Measurements from ENCODE around the gene ZNF324B. TPM values are rescaled to one million over a fixed set of nuclear protein-coding genes. Genes with fewer than 3 reads are reported as not detected.
"Not testable (repeated sequence)": the region's sequence is repeated elsewhere in the genome, so short reads cannot be mapped to it uniquely, and the experiment has no call there.

Gene ZNF324B
- 7.8 and 8.6 TPM in 2 replicates for total RNA-seq (2014; rRNA removed)
- polyA plus RNA-seq (2012), result 3.6 TPM

DNA sequence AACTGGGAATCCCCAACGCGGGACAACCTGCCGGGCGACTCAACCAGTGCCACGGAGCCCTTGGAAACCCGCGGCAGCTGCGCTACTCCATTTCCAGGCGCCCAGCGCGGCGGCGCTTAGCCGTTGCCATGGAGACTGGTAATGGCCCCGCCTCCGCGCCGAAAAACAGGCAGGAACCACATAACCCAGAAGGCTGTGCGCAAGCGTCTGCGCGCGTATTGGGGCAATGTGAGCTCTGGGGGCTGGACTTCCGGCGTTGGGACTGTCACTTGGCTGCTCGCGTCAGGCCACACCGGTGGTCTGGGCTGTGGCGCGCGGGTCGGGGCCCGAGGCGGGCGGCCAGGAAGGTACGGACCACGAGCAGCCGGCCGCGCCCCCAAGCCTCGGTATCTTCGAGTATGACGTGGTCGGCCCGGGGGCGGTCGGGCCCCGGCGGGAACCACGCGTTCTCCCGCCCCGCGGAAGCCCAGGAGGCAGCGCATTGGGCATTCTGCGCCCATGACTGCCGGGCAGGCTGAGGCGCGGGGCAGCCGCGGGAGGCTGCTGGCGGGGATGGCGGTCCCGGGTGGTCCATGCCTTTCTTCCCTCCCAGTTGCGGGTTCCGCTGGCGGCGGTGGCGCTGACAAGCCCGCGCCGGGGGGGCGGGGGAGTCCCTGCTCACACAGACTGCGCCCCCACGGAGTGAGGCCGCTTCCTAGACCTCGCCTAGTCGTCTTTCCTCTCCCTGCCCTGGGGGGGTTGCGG is at the start of gene ZNF324B:
Gene ZNF324B (plus strand): TSS at position 265 of the 744 bp plus-strand sequence. CDS start 2,080 bp downstream, outside the sequence.
- peak; percentile 95 for DNase-seq (ENCODE audit: low read depth)

DNA sequence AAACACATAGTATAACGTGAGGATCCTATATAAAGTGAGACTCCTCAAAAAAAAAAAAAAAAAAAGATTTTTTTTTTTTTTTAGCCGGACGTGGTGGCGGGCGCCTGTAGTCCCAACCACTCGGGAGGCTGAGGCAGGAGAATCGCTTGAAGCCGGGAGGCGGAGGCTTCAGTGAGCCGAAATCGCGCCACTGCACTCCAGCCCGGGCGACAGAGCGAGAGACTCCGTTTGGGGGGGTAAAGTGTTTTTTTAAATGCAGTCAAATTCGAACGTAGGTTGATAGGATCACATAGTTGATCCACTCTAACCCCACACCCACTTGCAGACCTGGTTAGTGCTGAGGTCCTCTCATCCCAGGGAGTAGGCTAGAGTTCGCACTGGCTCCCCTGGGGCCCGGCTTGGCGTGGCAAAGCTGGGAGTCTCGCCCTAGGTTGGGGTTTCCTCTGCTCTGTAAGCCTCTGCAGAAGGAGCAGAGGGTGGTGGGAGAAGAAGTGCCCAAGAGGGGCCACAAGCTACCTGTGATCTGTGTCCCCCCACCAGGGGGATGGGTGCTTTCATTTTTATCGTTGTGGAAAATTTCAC is 49.5 kb upstream of the ZNF324B start:
- DNase-seq (ENCODE audit: low read depth), result no peak

GRCh38 chr19:58403920-58404478 is 47.4 kb upstream of the ZNF324B start:
- not testable (repeated sequence) for DNase-seq (ENCODE audit: low read depth)

GRCh38 chr19:58406818-58407657 is 44.4 kb upstream of the ZNF324B start:
- DNase-seq (ENCODE audit: low read depth), result no peak

- DNase-seq (ENCODE audit: low read depth), result no peak
Observed at GRCh38 chr19:58407658-58408151, 43.7 kb upstream of the ZNF324B start.

DNA sequence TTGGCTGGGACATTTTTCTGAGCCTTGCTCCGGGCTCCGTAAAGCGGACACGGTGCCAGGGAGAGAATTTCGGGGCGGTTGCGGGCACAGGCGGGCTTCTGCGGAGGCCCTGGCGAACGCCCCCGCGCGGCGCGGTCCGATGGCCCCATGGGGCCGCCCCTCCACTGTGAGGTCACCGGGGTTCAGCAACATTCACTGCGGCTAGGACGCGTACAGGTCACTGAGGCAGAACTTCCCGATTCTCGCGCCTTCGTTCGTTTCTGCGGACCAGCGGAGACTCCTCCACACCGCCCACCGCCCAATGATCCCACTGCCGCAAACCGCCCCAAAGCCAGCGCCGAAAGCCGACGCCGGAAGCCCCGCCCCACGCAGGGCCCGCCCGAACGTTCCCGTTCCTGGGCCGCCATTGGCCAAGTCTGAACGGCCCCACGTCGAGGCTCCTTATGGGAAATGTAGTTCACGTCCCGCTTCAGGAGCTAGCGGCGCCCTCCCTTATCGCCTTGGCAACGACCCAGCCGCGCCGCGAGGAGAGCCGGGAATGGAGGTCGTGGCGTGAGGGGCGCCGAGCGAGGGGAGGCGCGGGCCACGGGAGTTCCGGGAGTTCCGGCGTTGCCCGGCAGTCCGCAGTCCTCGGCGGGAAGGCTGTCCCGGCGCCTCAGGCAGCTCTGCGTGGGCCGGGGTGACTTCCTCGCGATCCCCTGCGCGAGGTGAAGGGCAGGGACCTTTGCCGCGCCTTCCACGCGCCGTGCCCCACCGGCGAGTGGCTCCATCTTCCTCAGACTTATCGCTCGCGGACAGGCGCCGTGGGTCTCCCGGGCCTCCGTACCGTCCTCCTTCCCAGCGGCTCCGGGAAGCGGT is 43.0 kb upstream of the ZNF324B start, which contains the start of gene ZNF584:
Gene ZNF584 (plus strand): TSS at position 498 of the 858 bp plus-strand sequence. CDS start 499 bp downstream, outside the sequence.
- DNase-seq (ENCODE audit: low read depth), result peak; percentile 92

- peak; percentile 36 for DNase-seq (ENCODE audit: low read depth)
Observed at GRCh38 chr19:58409010-58409790, 42.2 kb upstream of the ZNF324B start.

GRCh38 chr19:58416604-58417003 is 34.8 kb upstream of the ZNF324B start:
- DNase-seq (ENCODE audit: low read depth), result no peak

GRCh38 chr19:58417071-58417470 is 34.4 kb upstream of the ZNF324B start:
- no peak for DNase-seq (ENCODE audit: low read depth)

DNA sequence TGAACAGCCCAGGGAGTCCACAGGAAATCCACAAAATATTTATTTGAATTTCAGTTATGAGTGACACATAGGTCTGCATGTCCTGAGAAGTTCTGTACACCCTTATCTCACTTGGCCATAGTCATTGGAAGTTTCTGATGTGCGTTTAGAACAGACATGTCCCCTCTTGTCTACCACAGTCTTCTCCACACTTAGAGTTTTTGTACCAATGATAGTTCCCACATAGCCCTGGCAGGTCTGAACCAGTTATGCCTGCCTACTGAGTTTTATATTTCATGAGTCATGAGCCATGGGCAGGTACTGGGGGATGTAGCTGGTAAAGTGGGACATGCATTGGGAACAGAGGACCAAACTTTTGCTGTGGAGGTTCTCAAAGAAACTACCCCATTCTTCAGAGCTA is 22.8 kb upstream of the ZNF324B start:
- no peak for DNase-seq (ENCODE audit: low read depth)

DNA sequence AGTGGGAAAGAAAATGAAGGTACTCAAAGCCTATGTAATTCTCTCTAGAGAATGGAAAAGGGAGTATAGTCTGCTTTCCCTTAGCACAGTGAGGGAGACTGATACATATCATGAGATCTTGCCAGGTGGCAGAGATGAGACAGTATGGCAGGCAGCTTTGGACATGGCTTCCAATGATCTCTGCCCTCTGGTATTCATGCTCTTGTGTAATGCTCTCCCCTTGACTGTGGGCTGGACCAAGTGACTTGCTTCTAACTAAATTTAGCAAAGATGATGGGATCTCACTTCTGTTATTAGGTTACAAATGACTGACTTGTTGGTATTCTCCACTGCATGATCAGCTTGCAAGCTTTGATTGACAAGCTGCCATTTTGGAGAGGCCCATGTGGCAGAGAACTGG is 21.7 kb upstream of the ZNF324B start:
- DNase-seq (ENCODE audit: low read depth), result no peak

- DNase-seq (ENCODE audit: low read depth), result peak; percentile 25
Observed at GRCh38 chr19:58434217-58434616, 17.2 kb upstream of the ZNF324B start.

DNA sequence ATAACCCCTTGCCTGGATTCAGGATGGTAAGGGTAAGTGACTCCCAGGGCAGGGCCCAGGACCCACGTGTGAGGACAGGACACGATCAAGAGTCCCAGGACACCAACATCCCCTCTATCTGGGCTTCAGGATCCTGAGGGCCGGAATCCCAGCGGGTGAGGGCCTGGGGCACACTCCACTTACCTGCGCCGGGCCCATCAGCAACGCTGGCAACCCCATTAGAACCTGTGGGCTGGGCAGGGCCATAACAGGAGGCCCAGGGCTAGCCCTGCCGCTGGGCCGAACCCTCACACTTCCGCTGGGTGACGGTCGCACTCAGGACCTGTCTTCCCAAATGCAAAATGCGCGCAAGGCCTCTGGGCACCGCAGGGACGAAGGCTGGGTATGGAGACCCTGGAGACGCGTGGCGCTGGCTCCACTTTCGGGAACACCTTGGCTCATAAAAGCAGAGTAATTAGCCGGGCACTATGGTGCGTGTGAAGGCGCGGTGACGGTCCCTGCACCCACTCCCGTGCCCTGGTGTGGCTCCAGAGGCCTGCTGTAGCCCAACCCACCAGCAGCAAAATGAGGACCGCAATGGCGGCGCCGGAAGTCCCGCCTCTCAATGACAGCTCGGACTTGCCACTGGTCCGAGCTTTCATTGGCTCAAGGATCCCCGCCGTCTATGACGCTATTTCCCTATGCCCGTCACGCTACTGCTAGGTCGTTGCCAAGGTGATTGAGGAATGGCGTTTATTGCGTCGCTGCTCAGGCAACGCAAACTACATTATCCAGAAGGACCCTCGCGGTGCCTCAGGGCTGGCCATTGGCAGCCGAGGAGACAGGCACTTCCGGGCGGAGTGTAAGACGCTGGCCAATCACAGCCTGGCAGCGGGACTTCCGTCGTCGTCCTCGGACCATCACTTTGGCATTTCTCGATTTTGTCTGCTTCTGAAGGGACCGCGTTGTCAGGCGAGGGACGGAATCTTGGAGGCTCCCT is 11.6 kb upstream of the ZNF324B start, which contains the start of gene ZNF132:
Gene ZNF132 (minus strand): TSS at position 578 of the 979 bp plus-strand sequence. CDS start 332 bp downstream, at position 246.
- DNase-seq (ENCODE audit: low read depth), result peak; percentile 99

GRCh38 chr19:58440556-58440955 is 10.9 kb upstream of the ZNF324B start:
- DNase-seq (ENCODE audit: low read depth), result no peak

GRCh38 chr19:58442986-58443385 is 8.4 kb upstream of the ZNF324B start:
- not testable (repeated sequence) for DNase-seq (ENCODE audit: low read depth)

GRCh38 chr19:58448860-58449259 is 2.6 kb upstream of the ZNF324B start:
- not testable (repeated sequence) for DNase-seq (ENCODE audit: low read depth)

GRCh38 chr19:58449980-58450379 is 1.4 kb upstream of the ZNF324B start:
- not testable (repeated sequence) for DNase-seq (ENCODE audit: low read depth)

DNA sequence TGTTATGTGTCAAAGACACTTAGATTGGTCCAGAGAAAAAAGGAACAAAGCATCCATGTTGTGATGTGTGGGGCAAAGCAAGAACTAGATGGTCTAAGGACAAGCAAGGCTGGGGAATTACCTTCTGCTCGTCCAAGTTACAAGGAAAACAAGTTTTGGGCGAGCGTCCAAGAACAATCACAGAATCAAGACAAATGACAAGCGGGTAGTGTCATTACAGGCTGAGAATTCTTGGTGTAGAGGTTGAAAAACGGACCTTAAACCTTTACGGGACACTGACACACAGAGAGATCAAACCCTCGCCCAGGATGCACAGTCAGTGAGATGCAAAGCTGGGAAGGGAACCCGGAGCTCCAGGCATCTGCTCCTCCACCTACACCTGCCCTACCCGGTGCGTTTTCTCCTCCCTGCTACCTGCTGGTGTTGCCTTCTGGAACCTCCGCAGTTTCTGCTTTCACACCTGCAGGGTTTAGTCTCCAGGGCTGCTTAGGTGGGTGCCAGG is 515 bp upstream of the ZNF324B start:
- no peak for DNase-seq (ENCODE audit: low read depth)
